ENCODE results near the gene AMZ1.

GRCh38 chr7:2753148-2753547 lies 65.1 kb downstream of the AMZ1 start:
- no peak for TF ChIP-seq POLR2A (IDR thresholded peaks at IDR 0.05)
- TF ChIP-seq, protein P1, sequence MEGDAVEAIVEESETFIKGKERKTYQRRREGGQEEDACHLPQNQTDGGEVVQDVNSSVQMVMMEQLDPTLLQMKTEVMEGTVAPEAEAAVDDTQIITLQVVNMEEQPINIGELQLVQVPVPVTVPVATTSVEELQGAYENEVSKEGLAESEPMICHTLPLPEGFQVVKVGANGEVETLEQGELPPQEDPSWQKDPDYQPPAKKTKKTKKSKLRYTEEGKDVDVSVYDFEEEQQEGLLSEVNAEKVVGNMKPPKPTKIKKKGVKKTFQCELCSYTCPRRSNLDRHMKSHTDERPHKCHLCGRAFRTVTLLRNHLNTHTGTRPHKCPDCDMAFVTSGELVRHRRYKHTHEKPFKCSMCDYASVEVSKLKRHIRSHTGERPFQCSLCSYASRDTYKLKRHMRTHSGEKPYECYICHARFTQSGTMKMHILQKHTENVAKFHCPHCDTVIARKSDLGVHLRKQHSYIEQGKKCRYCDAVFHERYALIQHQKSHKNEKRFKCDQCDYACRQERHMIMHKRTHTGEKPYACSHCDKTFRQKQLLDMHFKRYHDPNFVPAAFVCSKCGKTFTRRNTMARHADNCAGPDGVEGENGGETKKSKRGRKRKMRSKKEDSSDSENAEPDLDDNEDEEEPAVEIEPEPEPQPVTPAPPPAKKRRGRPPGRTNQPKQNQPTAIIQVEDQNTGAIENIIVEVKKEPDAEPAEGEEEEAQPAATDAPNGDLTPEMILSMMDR (IDR thresholded peaks at IDR 0.05): no peak
- TF ChIP-seq EP300 (IDR thresholded peaks at IDR 0.05): no peak
- no peak for TF ChIP-seq POLR2AphosphoS5 (IDR thresholded peaks at IDR 0.05)
